HG03175 (cell line): ENCODE measurements around the gene NES.

Experiments used
- ATAC-seq: cut with Tn5 transposase; IDR thresholded peaks from one replicate; pipeline ENCODE4 v1.9.1; 2021; ENCODE audit warnings: mild to moderate bottlenecking, moderate library complexity; ENCODE audit not compliant: unreplicated experiment

Gene NES

GRCh38 chr1:156625436-156626078, 51.6 kb downstream of the NES start:
- ATAC-seq = no peak

- ATAC-seq = no peak
Observed at GRCh38 chr1:156624814-156625435, 52.3 kb downstream of the NES start.

- ATAC-seq = no peak
Observed at GRCh38 chr1:156623946-156624813, 53.0 kb downstream of the NES start.

- ATAC-seq = no peak
Observed at GRCh38 chr1:156622581-156623297, 54.5 kb downstream of the NES start.

GRCh38 chr1:156619582-156619955, 57.6 kb downstream of the NES start:
- ATAC-seq = no peak

- ATAC-seq = no peak
Observed at GRCh38 chr1:156618853-156619581, 58.2 kb downstream of the NES start, which contains the start of gene HAPLN2. Gene HAPLN2 (plus strand): TSS chr1:156619415. CDS start chr1:156623491, 4,076 bp downstream.
